GM18517 (cell line): Measurements from ENCODE around the gene PCCB.
"Not testable (repeated sequence)": the region's sequence is repeated elsewhere in the genome, so short reads cannot be mapped to it uniquely, and the experiment has no call there.

Experiments used
- ATAC-seq: cut with Tn5 transposase; IDR thresholded peaks from one replicate; pipeline ENCODE4 v1.9.1; 2021; ENCODE audit warnings: mild to moderate bottlenecking, moderate library complexity; ENCODE audit not compliant: unreplicated experiment

The PCCB gene

DNA sequence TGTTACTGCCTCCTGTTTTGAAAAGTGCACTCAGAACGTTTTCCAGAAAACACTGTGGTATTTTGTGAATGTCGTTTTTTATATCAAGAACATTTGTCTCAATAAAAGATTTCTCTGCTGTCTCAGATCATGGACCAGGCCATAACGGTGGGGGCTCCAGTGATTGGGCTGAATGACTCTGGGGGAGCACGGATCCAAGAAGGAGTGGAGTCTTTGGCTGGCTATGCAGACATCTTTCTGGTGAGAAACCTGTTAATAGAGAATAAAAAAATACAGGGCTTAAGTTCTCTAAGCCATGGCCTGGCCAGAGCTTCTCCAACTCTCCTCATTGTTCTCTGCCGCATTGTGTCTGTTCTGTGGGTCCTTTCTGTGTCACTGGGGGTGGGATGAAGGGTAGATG is 11.7 kb downstream of the PCCB start:
- no peak for ATAC-seq

DNA sequence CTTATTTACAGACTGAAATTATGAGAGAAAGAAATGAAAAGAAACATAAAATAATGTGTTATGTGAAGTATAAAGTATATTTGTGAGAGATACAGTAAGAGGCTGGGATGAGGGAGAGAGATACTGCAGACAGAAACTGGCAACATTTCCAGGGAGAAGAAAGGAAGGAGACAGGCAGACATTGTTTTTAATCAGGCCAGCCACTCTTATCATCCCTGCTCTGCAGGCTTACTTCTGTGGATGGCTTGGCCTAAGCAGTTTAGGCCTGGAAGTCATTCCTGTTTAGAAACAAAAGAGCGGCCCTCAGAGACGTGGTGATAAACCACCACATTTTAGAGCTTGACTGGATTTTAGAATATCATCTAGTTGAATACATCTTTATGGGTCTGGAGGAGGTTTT is 12.4 kb downstream of the PCCB start:
- no peak for ATAC-seq

DNA sequence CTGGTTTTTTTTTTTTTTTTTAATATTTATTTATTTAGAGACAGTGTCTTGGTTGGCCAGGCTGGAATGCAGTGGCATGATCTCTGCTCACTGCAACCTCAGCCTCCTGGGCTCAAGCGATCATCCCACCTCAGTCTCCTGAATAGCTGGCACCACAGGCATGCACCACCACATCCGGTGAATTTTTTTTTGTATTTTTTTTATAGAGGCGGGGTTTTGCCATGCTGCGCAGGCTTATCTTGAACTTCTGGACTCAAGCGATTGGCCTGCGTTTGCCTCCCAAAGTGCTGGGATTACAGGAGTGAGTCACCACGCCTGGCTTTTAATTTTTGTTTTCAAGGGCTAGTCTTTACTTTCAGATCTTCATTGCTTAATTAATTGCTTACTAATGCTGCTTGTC is 13.1 kb downstream of the PCCB start:
- ATAC-seq: no peak

DNA sequence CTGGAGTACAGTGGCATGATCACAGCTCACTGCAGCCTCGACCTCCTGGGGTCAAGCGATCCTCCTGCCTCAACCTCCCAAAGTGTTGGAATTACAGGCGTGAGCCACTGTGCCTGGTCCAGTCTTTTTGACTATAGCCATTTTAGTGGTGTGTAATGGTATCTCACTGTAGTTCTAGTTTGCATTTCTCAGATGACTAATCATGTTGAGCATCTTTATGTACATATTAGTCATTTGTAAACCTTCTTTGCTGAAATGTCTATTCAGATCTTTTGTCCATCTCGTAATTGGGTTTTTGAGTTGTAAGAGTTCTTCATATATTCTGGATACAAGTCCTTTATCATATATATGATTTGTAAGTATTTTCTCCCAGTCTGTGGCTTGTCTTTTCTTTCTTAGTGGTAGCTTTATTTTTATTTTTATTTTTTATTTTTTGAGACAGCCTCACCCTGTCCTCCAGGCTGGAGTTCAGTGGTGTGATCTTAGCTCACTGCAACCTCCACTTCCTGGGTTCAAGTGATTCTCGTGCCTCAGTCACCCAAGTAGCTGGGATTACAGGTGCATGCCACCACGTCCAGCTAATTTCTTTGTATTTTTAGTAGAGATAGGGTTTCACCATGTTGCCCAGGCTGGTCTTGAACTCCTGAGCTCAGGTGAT is 16.5 kb downstream of the PCCB start:
- ATAC-seq: not testable (repeated sequence)

DNA sequence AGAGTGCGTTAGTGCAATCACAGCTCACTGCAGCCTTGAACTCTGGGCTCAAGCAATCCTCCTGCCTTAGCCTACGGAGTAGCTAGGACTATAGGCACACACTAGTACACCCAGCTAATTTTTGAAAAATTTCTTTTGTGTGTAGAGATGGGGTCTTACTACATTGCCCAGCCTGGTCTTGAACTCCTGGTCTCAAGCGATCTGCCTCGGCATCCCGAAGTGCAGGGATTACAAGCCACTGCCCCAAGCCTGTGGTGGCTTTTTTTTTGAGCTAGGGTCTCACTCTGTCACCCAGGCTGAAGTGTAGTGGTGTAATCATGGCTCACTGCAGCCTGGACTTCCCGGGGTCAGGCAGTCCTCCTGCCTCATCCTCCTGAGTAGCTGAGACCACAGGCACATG is 17.1 kb downstream of the PCCB start:
- no peak for ATAC-seq

DNA sequence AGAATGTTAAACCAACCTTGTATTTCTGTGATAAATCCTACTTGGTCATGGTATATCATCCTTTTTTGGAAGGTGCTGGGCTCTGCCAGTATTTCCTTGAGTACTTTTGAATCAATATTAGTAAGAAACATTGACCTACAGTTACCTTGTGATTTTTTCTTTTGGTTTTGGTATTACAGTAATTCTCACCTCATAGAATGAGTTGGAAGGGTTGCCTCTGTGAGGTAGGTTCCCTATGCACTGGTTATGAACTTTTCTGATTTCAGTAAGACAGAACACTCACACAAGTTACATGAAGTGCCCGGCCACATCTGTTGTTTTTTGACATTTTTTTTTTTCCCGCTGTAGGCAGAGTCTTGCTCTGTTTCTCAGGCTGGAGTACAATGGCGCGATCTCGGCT is 20.0 kb downstream of the PCCB start:
- ATAC-seq: no peak

DNA sequence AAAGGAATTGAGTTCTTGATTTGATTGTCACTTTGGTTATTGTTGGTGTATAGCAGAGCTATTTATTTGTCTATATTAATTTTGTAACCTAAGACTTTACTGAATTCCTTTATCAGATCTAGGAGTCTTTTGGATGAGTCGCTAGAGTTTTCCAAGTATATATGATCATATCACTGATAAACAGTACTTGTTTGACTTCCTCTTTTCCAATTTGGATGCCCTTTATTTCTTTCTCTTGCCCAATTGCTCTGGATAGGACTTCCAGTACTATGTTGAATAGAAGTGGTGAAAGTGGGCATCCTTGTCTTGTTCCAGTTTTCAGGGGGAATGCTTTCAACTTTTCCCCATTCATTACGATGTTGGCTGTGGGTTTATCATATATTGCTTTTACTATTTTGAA is 21.5 kb downstream of the PCCB start:
- ATAC-seq: not testable (repeated sequence)

DNA sequence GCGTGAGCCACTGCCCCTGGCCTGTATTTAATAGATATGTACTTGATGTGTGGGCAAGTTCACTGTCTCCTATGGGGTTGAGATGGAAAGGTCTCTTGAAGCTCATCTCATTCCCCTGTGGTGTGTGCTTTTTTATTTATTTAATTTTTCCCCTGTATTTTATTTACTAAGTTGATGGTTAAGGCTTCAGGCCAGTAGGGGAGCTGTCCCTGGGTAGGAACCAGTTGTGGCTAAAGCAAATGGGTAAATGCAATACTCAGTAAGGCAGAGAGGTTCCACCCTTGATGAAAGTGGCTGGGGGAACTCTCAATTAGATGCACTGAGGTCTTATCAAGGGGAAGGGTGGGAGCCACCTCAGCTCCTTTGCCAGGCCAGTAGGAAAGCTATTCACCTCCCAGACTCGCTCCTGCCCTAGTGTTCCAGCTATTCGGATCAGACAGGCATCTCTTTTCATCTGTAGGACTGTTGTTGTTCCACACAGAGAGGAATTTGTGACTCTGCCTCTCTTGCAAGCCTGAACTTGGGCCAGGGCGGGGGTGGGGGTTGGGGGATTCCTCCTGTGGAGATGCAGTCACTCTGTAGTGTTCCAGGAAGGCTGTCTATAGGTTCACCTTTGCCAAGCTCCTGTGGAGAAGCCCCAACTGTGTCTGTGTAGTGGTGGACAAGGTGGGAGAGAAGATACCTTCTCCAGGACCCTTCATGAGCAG is 26.1 kb downstream of the PCCB start:
- no peak for ATAC-seq

DNA sequence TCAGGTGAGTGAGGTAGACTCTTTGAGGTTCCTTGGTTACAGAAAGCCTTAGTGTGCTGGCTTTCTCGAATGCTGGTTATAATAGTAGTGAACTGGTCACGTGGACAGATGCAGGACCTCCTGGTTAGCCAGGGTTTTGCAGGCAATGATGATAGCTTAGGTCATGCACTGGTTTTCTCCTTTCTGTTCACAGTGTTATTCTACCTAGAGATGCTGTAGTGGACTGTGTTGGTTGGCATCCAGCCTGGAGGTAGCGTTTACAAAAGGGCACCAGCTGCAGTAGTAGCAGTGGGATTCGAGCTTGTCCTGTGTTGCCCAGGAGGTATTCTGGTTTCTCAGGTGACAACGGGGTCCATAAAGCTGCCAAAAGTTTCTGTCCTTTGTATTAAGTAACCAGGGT is 27.0 kb downstream of the PCCB start:
- no peak for ATAC-seq

DNA sequence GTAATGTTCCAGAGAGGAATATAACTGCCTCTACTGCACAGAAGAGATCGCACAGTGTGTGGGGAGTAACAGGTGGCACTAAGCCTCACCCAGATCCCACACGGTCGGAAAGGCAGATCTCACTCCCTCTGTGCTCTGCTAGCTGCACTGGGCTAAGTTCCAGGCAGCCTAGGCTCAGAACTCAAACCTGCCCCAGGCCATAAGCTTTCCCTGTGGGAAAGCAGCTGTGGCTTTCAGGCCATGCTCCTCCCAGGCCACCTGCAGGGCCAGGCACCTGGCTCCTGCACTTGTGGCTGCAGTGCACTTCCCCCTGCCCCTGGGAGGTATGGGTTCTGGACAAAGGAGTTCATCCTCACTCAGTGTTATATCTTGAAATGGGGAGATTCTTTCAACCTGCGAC is 27.5 kb downstream of the PCCB start:
- ATAC-seq: no peak

DNA sequence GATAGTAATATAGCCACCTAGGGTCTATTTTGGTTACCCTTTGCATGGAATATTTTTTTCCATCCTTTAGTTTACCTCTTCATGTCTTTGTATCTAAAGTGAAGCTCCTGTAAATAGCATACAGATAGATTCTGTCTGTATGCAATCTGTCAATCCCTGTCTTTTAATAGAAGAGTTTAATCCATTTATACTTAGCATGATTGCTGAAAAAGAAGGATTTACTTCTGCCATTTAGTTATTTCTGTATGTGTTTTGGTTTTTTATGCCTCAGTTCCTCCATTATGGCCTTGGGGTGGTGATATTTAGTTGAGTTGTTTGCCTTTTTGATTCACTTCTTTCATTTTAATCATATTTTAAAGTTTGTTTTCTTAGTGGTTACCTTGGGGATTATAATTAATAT is 29.0 kb downstream of the PCCB start:
- no peak for ATAC-seq

DNA sequence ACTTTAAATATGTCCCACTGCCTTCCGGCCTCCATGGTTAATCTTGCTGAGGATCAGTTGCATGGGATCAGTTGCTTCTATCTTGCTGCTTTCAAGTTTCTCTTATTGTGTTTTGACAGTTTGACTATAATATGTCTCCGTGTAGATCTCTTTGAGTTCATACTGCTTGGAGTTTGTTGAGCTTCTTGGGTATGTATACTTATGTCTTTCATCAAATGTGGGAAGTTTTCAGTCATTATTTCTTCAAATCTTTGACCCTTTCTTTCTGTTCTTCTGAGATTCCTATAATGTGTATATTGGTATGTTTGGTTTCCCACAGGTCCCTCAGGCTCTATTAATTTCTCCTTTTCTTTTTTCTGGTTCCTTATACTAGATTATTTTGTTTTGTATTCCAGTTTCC is 30.8 kb downstream of the PCCB start:
- no peak for ATAC-seq

DNA sequence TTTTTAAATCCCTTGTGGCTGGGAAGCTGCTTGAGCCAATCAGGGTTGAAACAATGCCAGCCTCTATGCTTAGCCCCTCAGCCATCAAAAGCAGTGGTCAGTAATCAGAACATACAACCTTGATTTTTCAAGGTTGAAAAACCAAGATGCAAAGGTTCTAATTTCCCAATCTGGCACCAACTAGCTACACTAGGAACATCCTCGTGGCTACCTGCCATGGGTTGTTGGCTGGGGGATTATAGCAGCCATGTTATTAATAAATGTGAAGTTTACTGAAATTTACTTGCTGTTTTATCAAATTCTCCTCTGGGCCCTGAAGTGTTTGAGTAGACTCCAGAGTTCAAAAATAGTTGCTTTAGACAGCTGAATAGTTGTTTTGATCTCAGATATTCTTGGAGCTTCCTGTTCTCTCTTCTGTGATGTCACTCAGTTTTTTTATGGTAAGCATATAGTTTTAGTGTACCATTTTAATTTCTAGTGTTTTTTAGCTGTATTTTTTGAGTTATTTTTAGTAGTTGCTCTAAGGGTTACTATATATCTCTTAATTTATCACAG is 31.9 kb downstream of the PCCB start:
- ATAC-seq: no peak

DNA sequence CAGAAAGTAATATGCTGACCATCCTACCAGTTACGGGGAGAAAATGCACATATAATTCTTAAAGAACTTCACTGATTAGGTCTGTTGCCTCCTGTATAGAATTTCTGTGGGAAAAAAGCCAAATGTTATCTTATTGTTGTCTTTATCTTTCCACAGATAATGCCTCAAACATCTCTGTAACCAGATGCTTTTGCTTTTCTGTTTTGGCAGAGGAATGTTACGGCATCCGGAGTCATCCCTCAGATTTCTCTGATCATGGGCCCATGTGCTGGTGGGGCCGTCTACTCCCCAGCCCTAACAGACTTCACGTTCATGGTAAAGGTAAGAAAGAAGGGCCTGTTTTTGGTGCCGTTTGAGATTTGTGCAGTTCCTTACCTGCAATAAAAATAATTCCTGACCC is 33.5 kb downstream of the PCCB start:
- no peak for ATAC-seq

DNA sequence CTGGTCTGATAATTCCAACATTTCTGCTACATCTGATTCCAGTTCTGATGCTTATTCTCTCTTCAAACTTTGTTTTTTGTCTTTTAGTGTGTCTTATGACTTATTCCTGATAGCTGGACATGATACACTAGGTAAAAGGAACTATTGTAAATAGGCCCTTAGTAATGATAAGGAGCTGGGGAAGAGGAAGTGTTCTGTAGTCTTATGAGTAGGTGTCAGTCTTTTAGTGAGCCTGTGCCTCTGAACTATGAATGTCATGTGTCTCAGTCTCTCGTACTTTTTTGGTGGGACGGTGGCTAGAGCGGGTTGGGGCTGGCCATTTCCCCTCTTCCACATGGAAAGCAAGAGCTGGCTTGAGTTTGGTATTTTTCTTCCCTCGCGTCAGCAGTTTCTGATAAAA is 41.2 kb downstream of the PCCB start:
- no peak for ATAC-seq

DNA sequence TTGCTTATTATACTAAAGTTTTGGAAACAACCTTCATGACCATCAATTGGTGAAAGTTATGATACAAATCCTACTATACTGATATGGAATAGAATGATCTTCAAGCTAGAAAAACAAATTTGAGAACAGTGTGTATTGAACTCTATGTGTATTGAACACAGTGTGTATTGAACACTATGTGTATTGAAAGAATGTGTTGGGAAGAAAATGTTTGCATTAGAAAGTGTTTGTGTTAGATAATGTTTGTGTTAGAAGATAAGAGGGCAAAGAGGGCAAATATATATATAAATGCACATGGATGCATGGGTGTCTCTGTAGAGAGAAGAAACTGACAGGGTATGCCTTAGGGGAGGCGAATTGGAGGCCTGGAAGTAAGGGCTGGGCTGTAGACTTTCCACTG is 42.4 kb downstream of the PCCB start:
- ATAC-seq: no peak

DNA sequence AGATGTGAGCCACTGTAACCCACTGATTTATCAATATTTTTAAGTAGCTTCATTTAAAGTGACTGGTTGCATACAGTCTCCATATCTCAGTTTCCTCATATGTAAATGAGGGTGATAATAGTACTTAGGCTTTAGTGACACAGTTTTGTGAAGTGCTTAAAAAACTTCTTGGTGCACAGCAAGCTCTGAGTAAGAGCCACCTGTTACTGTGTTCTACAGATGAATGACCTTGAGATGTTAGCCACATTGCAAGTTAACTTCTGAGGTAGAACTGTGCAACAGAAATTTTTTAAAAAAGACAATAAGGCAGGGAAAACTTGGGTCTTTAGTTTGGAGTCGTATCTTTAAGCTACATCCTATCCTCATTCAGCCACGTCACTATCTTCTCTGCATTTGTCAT is 43.1 kb downstream of the PCCB start:
- no peak for ATAC-seq

DNA sequence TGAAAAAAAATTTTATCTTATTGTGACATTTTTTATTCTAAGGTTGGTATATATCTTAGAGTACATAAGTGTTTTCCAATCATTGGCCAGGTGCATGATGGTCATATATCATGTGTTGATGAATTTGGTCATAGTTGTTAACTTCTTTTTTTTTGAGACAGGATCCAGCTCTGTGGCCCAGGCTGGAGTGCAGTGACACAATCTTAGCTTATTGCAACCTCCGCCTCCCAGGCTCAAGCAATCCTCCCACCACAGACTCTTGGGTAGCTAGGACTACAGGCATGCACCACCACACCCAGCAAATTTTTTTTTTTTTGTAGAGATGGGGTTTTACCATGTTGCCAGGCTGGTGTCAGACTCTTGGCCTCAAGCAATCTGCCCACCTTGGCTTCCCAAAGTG is 44.0 kb downstream of the PCCB start:
- no peak for ATAC-seq

DNA sequence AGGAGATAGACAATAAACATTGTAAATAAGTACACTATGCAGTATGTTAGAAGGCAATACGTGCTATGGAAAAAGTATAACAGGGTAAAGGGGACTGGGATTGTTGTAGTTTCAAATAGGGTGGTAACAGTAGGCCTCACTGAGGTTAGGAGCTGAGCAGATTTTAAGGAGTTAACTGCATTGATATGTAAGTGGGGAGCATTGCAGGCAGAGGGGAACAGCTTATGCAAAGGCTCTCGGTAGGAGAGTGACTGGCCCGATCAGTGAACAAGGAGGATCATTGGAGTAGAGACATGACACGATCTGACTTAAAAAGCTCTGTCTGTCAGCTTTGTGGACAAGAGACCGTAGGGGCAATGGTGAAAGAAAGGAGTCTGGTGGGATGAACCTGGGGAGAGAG is 46.8 kb downstream of the PCCB start:
- no peak for ATAC-seq

DNA sequence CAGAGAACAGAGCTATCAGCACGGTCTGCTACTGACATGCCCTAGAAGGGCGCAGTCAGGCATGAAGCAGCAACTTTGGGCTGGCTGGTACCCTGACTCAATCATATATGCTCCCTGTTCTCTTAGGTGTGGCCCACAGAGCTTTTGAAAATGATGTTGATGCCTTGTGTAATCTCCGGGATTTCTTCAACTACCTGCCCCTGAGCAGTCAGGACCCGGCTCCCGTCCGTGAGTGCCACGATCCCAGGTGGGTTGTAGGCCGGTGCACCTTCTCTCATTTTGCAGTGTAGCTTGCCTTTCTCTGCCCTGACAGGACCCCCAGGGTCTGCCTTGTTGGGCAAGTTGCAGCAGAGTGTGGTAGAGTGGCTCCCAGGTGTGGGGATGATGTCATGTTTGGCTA is 47.7 kb downstream of the PCCB start:
- ATAC-seq: no peak

DNA sequence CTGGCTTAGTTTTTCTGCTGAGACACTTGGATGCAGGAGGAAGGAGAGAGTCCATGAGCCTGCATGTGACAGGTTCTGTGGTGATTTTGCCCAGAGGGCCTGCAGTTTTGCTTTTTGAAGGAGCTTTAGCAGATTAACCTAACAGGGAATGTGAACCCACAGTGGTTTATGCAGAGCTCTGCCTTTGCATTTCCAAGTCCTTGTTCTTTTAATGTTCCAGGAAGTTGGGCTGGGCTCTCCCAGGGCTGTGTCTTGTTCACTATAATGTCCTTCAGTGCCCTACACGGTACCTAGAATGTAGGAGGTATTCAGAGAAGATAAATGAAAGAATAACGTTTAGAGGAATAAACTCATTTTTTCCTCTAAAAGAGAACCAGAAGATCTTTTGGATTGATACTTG is 50.3 kb downstream of the PCCB start:
- no peak for ATAC-seq

DNA sequence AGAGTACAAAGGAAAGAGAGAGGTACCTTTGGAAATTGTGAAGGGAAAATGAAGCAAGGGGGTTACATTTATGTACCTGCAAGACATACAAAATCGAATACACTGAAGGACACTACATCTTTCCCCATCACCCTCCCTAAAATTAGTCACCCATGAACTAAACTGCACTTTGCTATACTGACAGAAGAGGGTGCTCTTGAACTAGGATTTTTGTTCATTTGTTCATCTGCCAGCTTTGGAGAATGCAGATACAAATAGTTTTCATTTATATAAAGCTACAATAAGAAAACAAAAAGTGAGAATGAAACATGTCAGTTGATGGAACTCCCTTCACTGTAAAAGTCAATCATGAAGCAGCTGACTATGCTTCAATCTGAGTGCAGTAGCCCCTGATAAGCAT is 55.7 kb downstream of the PCCB start:
- no peak for ATAC-seq

DNA sequence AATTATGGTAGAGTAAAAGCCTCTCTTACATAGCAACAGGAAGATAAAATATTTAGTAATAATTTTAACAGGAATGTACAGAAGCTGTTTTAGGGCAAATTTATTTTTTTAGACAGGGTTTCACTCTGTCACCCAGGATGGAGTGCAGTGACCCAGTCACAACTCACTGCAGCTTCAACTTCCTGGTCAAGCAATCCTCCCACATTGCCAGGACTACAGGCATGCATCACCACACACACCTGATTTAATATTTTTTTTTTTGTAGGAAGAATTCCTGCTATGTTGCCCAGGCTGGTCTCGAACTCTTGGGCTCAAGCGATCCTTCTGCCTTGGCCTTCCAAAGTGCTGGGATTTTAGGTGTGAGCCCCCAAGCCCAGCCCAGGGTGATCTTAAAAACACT is 61.1 kb downstream of the PCCB start:
- no peak for ATAC-seq
